ENCODE data around the gene CEACAM19. TPM values are rescaled to one million over a fixed set of nuclear protein-coding genes. Genes with fewer than 3 reads are reported as not detected.

CEACAM19 gene
- total and polyA plus RNA-seq, 2 of the 13 experiments (the other 11 are each of a cell fraction or from before 2014, with no cell fraction given), result 1.3 to 4.0 TPM

GRCh38 chr19:44718441-44719261 lies 47.4 kb downstream of the CEACAM19 start (continued):
- TF ChIP-seq HNF1A (IDR thresholded peaks at IDR 0.05; ENCODE audit: low read depth) (peak; percentile 20; the same call in 1 of the 2 replicates), HNF1A (CRISPR knock-in tag; IDR thresholded peaks at IDR 0.05; ENCODE audit: borderline replicate concordance) (peak; percentile 85; the same call in 1 of the 2 replicates), CCDC6 (CRISPR knock-in tag; IDR thresholded peaks at IDR 0.05) (no peak), ZNF724P (CRISPR knock-in tag; IDR thresholded peaks at IDR 0.05; ENCODE audit: borderline replicate concordance) (no peak), ZNF362 (CRISPR knock-in tag; IDR thresholded peaks at IDR 0.05; ENCODE audit: borderline replicate concordance) (peak; percentile 99), CENPX (CRISPR knock-in tag; IDR thresholded peaks at IDR 0.05) (no peak), SMAD9 (CRISPR knock-in tag; IDR thresholded peaks at IDR 0.05) (no peak), TRAFD1 (CRISPR knock-in tag; IDR thresholded peaks at IDR 0.05; ENCODE audit: borderline replicate concordance) (peak; percentile 58; the same call in 1 of the 2 replicates), ELF1 (CRISPR knock-in tag; IDR thresholded peaks at IDR 0.05) (peak; percentile 36; the same call in 1 of the 2 replicates), TCF12 (IDR thresholded peaks at IDR 0.05) (no peak), TCF12 (CRISPR knock-in tag; IDR thresholded peaks at IDR 0.05) (no peak), ZNF883 (CRISPR knock-in tag; IDR thresholded peaks at IDR 0.05; ENCODE audit: not compliant biosample characterization) (peak; percentile 43), BCL6 (CRISPR knock-in tag; IDR thresholded peaks at IDR 0.05) (peak; percentile 22; the same call in 1 of the 2 replicates), ZNF576 (CRISPR knock-in tag; IDR thresholded peaks at IDR 0.05) (no peak), ZBTB42 (CRISPR knock-in tag; IDR thresholded peaks at IDR 0.05) (no peak), ZNF776 (CRISPR knock-in tag; IDR thresholded peaks at IDR 0.05) (no peak), ZNF605 (CRISPR knock-in tag; IDR thresholded peaks at IDR 0.05) (peak; percentile 88), MAFF (IDR thresholded peaks at IDR 0.05; ENCODE audit: low read depth, low read length) (no peak), ZSCAN30 (CRISPR knock-in tag; IDR thresholded peaks at IDR 0.05) (no peak)
- TF ChIP-seq, protein P1, sequence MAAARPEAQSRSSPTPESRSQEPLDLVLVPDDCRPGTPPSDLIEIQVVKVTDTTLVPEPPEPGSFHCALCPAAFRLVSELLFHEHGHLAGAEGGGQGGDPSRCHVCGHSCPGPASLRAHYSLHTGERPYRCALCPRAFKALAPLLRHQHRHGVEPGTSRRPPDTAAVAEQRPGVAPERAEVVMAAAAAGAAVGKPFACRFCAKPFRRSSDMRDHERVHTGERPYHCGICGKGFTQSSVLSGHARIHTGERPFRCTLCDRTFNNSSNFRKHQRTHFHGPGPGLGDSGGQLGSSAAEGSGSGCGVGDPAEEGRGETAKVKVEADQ (CRISPR knock-in tag; IDR thresholded peaks at IDR 0.05; ENCODE audit: borderline replicate concordance), result no peak
